PC-3 (cell line): ENCODE data around the gene GTF3A. TPM values are rescaled to one million over a fixed set of nuclear protein-coding genes. Genes with fewer than 3 reads are reported as not detected.

Experiments
- ATAC-seq: fragments of 200-7000 bp; cut with Tn5 transposase; 2 replicates; pipeline ENCODE4 v1.9.1; 2020; ENCODE audit warnings: mild to moderate bottlenecking, moderate library complexity
- BruUV-seq: library from RNA; stranded (reverse); fragments of 400-500 nt; replicated peaks from 2 replicates; lab custom pipeline; 2021; lab: Mats Ljungman, UMichigan
- CTCF ChIA-PET: fragments of 300-600 bp; sonication (Branson Sonifier 250); formaldehyde crosslinking; loops from one replicate; lab custom pipeline; 2022; ENCODE audit warnings: antibody characterized with exemption; lab: Charles Lee
- POLR2A ChIA-PET: fragments of 300-600 bp; sonication (Branson Sonifier 250); formaldehyde crosslinking; loops from one replicate; lab custom pipeline; 2022; ENCODE audit warnings: antibody characterized with exemption; ENCODE audit not compliant: unreplicated experiment; lab: Charles Lee
- DNase-seq: peaks from one replicate; pipeline ENCODE4 v3.0.0-alpha.2; 2015
- H2AFZ ChIP-seq: fragments of 300-600 bp; sonication (generic); 2 replicates; pipeline ENCODE4 v1.6.0; 2016; ENCODE audit warnings: antibody characterized with exemption, low read length
- H3F3A ChIP-seq: fragments of 300-600 bp; sonication (generic); one replicate; pipeline ENCODE4 v1.6.0; 2017; ENCODE audit warnings: antibody characterized with exemption, low read length, control low read depth, mild to moderate bottlenecking; ENCODE audit not compliant: unreplicated experiment
- H3K27ac ChIP-seq: fragments of 300-600 bp; sonication (generic); 2 replicates; pipeline ENCODE4 v1.5.1; 2016; ENCODE audit warnings: mild to moderate bottlenecking, low read length
- H3K27me3 ChIP-seq: fragments of 300-600 bp; sonication (generic); 2 replicates; pipeline ENCODE4 v1.6.1; 2016; ENCODE audit warnings: low read length, mixed read lengths
- H3K36me3 ChIP-seq: fragments of 300-600 bp; sonication (generic); 2 replicates; pipeline ENCODE4 v1.6.1; 2016; ENCODE audit warnings: low read depth, mixed run types, low read length, mixed read lengths
- H3K4me1 ChIP-seq: fragments of 300-600 bp; sonication (generic); 2 replicates; pipeline ENCODE4 v1.5.1; 2016; ENCODE audit warnings: low read length; ENCODE audit not compliant: insufficient read depth
- H3K4me2 ChIP-seq: fragments of 300-600 bp; sonication (generic); 2 replicates; pipeline ENCODE4 v1.6.0; 2016; ENCODE audit warnings: low read length
- H3K4me3 ChIP-seq: fragments of 300-600 bp; sonication (generic); 2 replicates; pipeline ENCODE4 v1.5.1; 2016; ENCODE audit warnings: mild to moderate bottlenecking, low read length, mixed read lengths
- H3K79me2 ChIP-seq: fragments of 300-600 bp; sonication (generic); 2 replicates; pipeline ENCODE4 v1.6.1; 2017; ENCODE audit warnings: low read length, mixed read lengths
- H3K9ac ChIP-seq: fragments of 300-600 bp; sonication (generic); 2 replicates; pipeline ENCODE4 v1.6.0; 2016; ENCODE audit warnings: mild to moderate bottlenecking, low read length
- H3K9me2 ChIP-seq: fragments of 300-600 bp; sonication (generic); replicated peaks from 2 replicates; pipeline ENCODE4 v1.6.1; 2016; ENCODE audit warnings: mixed run types, low read length, mixed read lengths
- H3K9me3 ChIP-seq: fragments of 300-600 bp; sonication (generic); 2 replicates; pipeline ENCODE4 v1.6.1; 2016; ENCODE audit warnings: low read length, mixed read lengths
- H4K20me1 ChIP-seq: fragments of 300-600 bp; sonication (generic); 2 replicates; pipeline ENCODE4 v1.6.1; 2016; ENCODE audit warnings: low read length, mixed read lengths
- EZH2 ChIP-seq: fragments of 300-600 bp; sonication (generic); IDR thresholded peaks from one replicate; pipeline ENCODE4 v1.6.1; 2017; ENCODE audit warnings: antibody characterized with exemption, mild to moderate bottlenecking, low read length; ENCODE audit not compliant: unreplicated experiment
- EZH2phosphoT487 ChIP-seq: fragments of 300-600 bp; sonication (generic); IDR thresholded peaks from 2 replicates; pipeline ENCODE4 v1.6.1; 2018; ENCODE audit warnings: mild to moderate bottlenecking, antibody characterized with exemption, low read length, borderline replicate concordance
- intact Hi-C: fragments of 100-400 bp; cut with micrococcal nuclease; formaldehyde crosslinking; loops from 2 replicates; pipeline ENCODE4 v1.9.0; 2023
- total RNA-seq: library from RNA; depleted of rRNA; stranded (reverse); fragments of >200 nt; gene quantifications from 2 replicates; pipeline ENCODE4 v1.2.3, GENCODE V29; 2014
- TF ChIP-seq, protein P1 (sequence below): fragments of 300-600 bp; sonication (generic); conservative IDR thresholded peaks from 2 replicates; pipeline ENCODE4 v1.5.1; 2017; ENCODE audit warnings: antibody characterized with exemption, low read depth, mild to moderate bottlenecking, low read length

The GTF3A gene
- total RNA-seq, 1 experiment from 2014 or later = 201 TPM

DNA sequence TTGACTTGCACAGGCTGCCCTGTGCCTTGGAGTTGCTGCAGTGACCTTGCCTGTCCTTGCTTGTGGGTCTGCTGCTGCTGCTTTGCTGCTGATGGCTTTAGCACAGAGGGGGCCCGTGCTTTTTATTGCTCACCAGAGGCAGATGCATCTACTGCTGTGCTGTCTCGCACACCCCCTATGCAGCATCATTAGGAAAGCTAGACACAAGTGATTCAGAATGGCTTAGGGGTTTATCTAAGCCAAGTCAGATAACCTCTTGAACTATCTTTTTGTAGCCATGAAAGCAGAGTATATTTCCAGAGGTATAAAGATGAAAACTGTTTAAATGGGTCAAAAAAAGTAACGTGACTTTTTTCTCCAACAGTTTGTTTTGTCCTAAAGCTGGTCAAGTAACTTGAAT is 7.8 kb downstream of the GTF3A start:
- no TSS peak for BruUV-seq
- Histone ChIP-seq H2AFZ (no peak overlapping the region), H3K36me3 (peaks cover 56% of the 10 kb centered on the region), H4K20me1 (no peaks in the 10 kb centered on the region), H3K4me2 (no peak overlapping the region), H3K9ac (no peak overlapping the region), H3K4me1 (peaks cover 10% of the 10 kb centered on the region), H3K9me2 (no peaks in the 10 kb centered on the region), H3K9me3 (no peaks in the 10 kb centered on the region), H3K27me3 (no peaks in the 10 kb centered on the region), H3K79me2 (peaks cover 28% of the 10 kb centered on the region), H3K27ac (no peak overlapping the region), H3F3A (no peaks in the 10 kb centered on the region), H3K4me3 (no peak overlapping the region)
- ATAC-seq (no peak), DNase-seq (no peak)
- TF ChIP-seq EZH2 = no peak
- ChIA-PET CTCF (no interaction called here), POLR2A (no interaction called here)
- intact Hi-C loops = no loop called here

DNA sequence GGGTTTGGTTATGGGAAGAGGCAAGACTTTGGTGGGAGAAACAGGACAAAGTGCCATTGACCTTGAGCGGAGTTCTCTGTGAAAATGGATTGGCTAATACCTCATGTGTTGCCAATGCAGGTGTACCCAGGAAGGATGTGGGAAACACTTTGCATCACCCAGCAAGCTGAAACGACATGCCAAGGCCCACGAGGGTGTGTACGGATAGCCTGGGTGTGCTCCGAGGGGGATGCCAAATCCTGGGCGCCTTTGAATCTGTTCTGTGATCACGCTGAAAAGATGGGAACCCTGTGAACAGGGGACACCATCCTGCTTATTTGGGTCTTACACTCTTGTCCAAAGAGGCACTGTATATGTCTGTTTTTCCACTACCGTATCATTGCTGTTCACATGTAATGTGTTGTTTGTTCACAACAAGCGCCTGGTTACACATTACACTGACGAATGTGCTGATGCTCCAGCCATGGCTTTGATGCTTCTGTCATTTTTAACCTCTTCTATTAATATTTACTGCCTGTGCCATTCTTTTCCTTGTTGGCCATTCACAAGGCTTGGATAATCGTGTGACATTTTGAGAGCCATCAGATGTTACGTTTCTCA is 8.3 kb downstream of the GTF3A start:
- no peak overlapping the region for H3K27ac ChIP-seq
- CTCF ChIA-PET = no interaction called here
- H3K9me2 ChIP-seq = no peaks in the 10 kb centered on the region
- H3K27me3 ChIP-seq = no peaks in the 10 kb centered on the region
- H3F3A ChIP-seq = no peaks in the 10 kb centered on the region
- TF ChIP-seq, protein P1, sequence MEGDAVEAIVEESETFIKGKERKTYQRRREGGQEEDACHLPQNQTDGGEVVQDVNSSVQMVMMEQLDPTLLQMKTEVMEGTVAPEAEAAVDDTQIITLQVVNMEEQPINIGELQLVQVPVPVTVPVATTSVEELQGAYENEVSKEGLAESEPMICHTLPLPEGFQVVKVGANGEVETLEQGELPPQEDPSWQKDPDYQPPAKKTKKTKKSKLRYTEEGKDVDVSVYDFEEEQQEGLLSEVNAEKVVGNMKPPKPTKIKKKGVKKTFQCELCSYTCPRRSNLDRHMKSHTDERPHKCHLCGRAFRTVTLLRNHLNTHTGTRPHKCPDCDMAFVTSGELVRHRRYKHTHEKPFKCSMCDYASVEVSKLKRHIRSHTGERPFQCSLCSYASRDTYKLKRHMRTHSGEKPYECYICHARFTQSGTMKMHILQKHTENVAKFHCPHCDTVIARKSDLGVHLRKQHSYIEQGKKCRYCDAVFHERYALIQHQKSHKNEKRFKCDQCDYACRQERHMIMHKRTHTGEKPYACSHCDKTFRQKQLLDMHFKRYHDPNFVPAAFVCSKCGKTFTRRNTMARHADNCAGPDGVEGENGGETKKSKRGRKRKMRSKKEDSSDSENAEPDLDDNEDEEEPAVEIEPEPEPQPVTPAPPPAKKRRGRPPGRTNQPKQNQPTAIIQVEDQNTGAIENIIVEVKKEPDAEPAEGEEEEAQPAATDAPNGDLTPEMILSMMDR = no peak
- TF ChIP-seq EZH2 = no peak
- no peak for TF ChIP-seq EZH2phosphoT487
- H3K9me3 ChIP-seq = no peaks in the 10 kb centered on the region
- H3K9ac ChIP-seq = no peak overlapping the region
- H3K79me2 ChIP-seq = peaks cover 23% of the 10 kb centered on the region
- no peak for ATAC-seq
- BruUV-seq = no TSS peak
- no peak overlapping the region for H2AFZ ChIP-seq
- intact Hi-C loops = no loop called here
- H4K20me1 ChIP-seq = no peaks in the 10 kb centered on the region
- DNase-seq = no peak
- POLR2A ChIA-PET = no interaction called here
- no peak overlapping the region for H3K4me2 ChIP-seq
- H3K4me3 ChIP-seq = no peak overlapping the region
- H3K36me3 ChIP-seq = peaks cover 56% of the 10 kb centered on the region
- peaks cover 4% of the 10 kb centered on the region for H3K4me1 ChIP-seq

DNA sequence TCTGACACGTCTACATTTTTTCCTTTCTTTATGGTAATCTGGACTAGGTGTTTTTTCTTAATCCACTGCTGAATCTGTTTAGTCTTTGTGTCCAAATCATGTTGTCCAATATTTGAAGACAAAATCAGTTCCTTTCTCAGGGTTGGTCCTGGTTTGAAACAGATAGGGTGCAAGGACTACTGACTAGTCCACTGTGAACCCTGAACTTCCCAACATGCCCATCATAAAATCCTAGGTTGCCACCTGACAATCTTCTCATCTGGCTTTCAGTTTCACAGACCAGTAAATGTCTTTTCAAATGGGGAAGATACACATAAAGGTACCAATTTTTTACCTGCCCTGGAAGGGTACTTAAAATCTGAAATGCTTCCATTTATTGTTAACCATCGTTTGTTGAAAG is 12.7 kb downstream of the GTF3A start:
- no peaks in the 10 kb centered on the region for H3K4me1 ChIP-seq
- H3K9ac ChIP-seq = no peak overlapping the region
- no peaks in the 10 kb centered on the region for H4K20me1 ChIP-seq
- no peaks in the 10 kb centered on the region for H3K27me3 ChIP-seq
- no peaks in the 10 kb centered on the region for H3K9me3 ChIP-seq
- ATAC-seq (no peak), DNase-seq (no peak)
- CTCF ChIA-PET = no interaction called here
- intact Hi-C loops = no loop called here
- H3K79me2 ChIP-seq = no peaks in the 10 kb centered on the region
- H3K27ac ChIP-seq = no peak overlapping the region
- POLR2A ChIA-PET = no interaction called here
- H3K4me3 ChIP-seq = no peak overlapping the region
- BruUV-seq = no TSS peak
- peaks cover 28% of the 10 kb centered on the region; the same call in 1 of the 2 replicates for H3K36me3 ChIP-seq
- no peak for TF ChIP-seq EZH2
- no peak for TF ChIP-seq EZH2phosphoT487
- TF ChIP-seq, protein P1 = no peak
- no peak overlapping the region for H2AFZ ChIP-seq
- no peaks in the 10 kb centered on the region for H3F3A ChIP-seq
- no peaks in the 10 kb centered on the region for H3K9me2 ChIP-seq
- H3K4me2 ChIP-seq = no peak overlapping the region
